ENCODE data around the gene SRL. TPM values are rescaled to one million over a fixed set of nuclear protein-coding genes. Genes with fewer than 3 reads are reported as not detected.

Gene SRL
- total and polyA plus RNA-seq, 2 experiments from 2014 or later: 1.1 TPM; not detected in 1

DNA sequence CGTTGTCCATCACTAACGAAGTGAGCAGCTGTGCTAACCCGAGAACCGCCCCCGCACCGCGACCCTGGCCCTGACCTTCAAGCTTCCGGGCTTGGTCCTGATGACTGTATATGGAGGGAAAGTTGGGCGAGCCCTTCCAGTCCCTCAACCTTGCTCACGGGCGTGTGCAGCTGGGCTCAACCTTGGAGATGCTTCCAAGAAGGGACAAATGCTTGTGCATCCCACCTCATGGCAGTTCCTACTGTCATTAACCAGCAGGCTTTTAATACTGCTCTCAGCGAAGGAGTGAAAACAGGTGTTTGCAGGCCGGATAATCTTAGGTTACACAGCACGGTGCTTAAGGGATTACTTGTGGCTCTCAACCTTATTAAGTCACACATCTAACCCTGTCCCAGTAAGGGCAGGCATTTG, 33.5 kb downstream of the SRL start:
- WGBS (ENCODE audit: low lambda C conversion rate, missing lambda C conversion rate): 76% methylated on average over 14 of the region's 14 CpGs
- no peaks in the 10 kb centered on the region for H3K9me2 ChIP-seq (replicated peaks; ENCODE audit: insufficient read depth)
- no peak overlapping the region for H3K4me2 ChIP-seq
- peaks cover 8% of the 10 kb centered on the region for H3K4me1 ChIP-seq (ENCODE audit: insufficient read depth)
- H3K9me3 ChIP-seq (ENCODE audit: low read depth): no peaks in the 10 kb centered on the region
- DNase-seq (ENCODE audit: low spot score): no peak
- H3K79me2 ChIP-seq: no peaks in the 10 kb centered on the region
- no peaks in the 10 kb centered on the region for H4K20me1 ChIP-seq (ENCODE audit: insufficient read depth, poor library complexity, severe bottlenecking)
- no peak overlapping the region for H3K27ac ChIP-seq
- H3K36me3 ChIP-seq (replicated peaks; ENCODE audit: insufficient read depth, low read depth): no peaks in the 10 kb centered on the region
- no peak for TF ChIP-seq EZH2phosphoT487 (IDR thresholded peaks at IDR 0.05; ENCODE audit: low read depth, severe bottlenecking, unreplicated experiment)
- TF ChIP-seq, protein P1, sequence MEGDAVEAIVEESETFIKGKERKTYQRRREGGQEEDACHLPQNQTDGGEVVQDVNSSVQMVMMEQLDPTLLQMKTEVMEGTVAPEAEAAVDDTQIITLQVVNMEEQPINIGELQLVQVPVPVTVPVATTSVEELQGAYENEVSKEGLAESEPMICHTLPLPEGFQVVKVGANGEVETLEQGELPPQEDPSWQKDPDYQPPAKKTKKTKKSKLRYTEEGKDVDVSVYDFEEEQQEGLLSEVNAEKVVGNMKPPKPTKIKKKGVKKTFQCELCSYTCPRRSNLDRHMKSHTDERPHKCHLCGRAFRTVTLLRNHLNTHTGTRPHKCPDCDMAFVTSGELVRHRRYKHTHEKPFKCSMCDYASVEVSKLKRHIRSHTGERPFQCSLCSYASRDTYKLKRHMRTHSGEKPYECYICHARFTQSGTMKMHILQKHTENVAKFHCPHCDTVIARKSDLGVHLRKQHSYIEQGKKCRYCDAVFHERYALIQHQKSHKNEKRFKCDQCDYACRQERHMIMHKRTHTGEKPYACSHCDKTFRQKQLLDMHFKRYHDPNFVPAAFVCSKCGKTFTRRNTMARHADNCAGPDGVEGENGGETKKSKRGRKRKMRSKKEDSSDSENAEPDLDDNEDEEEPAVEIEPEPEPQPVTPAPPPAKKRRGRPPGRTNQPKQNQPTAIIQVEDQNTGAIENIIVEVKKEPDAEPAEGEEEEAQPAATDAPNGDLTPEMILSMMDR (IDR thresholded peaks at IDR 0.05; ENCODE audit: poor library complexity): no peak
- H2AFZ ChIP-seq: no peak overlapping the region
- no peak overlapping the region for H3K4me3 ChIP-seq
- no peaks in the 10 kb centered on the region for H3K27me3 ChIP-seq

DNA sequence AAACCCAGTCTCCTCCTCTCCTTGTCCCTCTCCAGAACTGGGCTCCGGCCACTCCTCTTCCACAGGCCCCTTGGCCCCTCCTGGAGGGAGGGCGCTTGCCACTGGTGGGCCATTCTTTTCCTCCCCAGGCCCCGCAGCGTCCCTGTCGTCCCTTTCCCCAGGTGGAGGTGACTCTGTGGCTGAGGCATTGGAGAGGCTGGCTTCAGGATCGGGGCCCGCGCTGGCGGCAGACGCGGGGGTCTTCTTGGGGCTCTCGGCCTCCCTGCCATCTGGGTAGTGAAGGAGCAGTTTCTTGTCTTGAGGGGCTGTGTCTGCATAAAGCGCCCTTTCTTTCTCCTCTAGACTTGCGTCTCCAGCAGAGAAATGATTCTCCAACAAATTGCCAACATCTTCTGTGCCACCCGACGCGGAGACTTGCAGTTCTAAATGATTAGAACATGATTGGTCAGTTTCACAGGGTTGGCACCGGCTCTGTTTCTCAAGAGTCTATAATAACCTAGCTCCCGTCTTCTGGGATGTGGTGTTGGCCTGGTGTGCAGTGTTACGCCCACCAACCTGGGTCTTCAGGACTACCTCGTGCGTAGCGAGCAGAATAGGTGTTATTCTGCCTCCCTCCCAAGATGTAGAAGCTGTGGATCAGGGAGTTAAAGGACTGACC, 34.1 kb downstream of the SRL start:
- DNase-seq (ENCODE audit: low spot score): no peak
- no peaks in the 10 kb centered on the region for H3K79me2 ChIP-seq
- no peaks in the 10 kb centered on the region for H3K9me2 ChIP-seq (replicated peaks; ENCODE audit: insufficient read depth)
- H3K27ac ChIP-seq: no peak overlapping the region
- 88% methylated on average over 23 of the region's 23 CpGs for WGBS (ENCODE audit: low lambda C conversion rate, missing lambda C conversion rate)
- no peaks in the 10 kb centered on the region for H3K36me3 ChIP-seq (replicated peaks; ENCODE audit: insufficient read depth, low read depth)
- no peaks in the 10 kb centered on the region for H4K20me1 ChIP-seq (ENCODE audit: insufficient read depth, poor library complexity, severe bottlenecking)
- H3K4me1 ChIP-seq (ENCODE audit: insufficient read depth): peaks cover 3% of the 10 kb centered on the region
- no peak overlapping the region for H3K4me3 ChIP-seq
- H2AFZ ChIP-seq: no peak overlapping the region
- no peaks in the 10 kb centered on the region for H3K27me3 ChIP-seq
- H3K9me3 ChIP-seq (ENCODE audit: low read depth): no peaks in the 10 kb centered on the region
- TF ChIP-seq, protein P1 (IDR thresholded peaks at IDR 0.05; ENCODE audit: poor library complexity): no peak
- TF ChIP-seq EZH2phosphoT487 (IDR thresholded peaks at IDR 0.05; ENCODE audit: low read depth, severe bottlenecking, unreplicated experiment) (no peak), EZH2 (IDR thresholded peaks at IDR 0.05; ENCODE audit: borderline replicate concordance) (no peak)
- H3K4me2 ChIP-seq: no peak overlapping the region

DNA sequence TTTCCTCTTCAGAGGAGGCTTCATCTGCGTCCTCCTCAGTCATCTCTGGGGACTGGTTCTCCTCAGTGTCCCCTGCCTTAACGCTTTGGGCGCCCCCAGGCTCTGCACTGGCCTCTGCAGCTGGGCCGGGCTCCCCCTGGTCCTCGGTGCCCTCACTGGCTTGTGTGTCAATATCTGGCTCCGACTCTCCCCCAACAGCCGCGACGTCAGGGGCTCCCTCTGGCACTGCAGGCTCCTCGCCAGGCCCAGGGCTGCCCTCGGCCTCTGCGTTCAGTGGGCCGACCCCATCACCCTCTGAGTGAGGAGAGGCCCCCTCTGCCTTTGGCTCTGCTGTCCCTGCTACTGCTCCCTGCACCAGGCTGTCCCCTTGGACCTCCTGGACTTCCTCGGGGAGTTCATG, 34.7 kb downstream of the SRL start:
- no peak for DNase-seq (ENCODE audit: low spot score)
- 88% methylated on average over 12 of the region's 14 CpGs for WGBS (ENCODE audit: low lambda C conversion rate, missing lambda C conversion rate)
- Histone ChIP-seq H2AFZ (no peak overlapping the region), H3K9me2 (replicated peaks; ENCODE audit: insufficient read depth) (no peaks in the 10 kb centered on the region), H3K9me3 (ENCODE audit: low read depth) (no peaks in the 10 kb centered on the region), H3K27ac (no peak overlapping the region), H3K4me3 (no peak overlapping the region), H3K4me1 (ENCODE audit: insufficient read depth) (no peaks in the 10 kb centered on the region), H3K36me3 (replicated peaks; ENCODE audit: insufficient read depth, low read depth) (no peaks in the 10 kb centered on the region), H3K4me2 (no peak overlapping the region), H4K20me1 (ENCODE audit: insufficient read depth, poor library complexity, severe bottlenecking) (no peaks in the 10 kb centered on the region), H3K27me3 (no peaks in the 10 kb centered on the region), H3K79me2 (no peaks in the 10 kb centered on the region)
- TF ChIP-seq EZH2 (IDR thresholded peaks at IDR 0.05; ENCODE audit: borderline replicate concordance) (no peak), EZH2phosphoT487 (IDR thresholded peaks at IDR 0.05; ENCODE audit: low read depth, severe bottlenecking, unreplicated experiment) (no peak)
- TF ChIP-seq, protein P1 (IDR thresholded peaks at IDR 0.05; ENCODE audit: poor library complexity): no peak

Measured in hepatocyte (in vitro differentiated cells).